GM19452 (cell line): Measurements from ENCODE around the gene LSAMP.

ENCODE experiments used
- ATAC-seq: cut with Tn5 transposase; IDR thresholded peaks from one replicate; pipeline ENCODE4 v1.9.1; 2021; ENCODE audit not compliant: unreplicated experiment

Gene LSAMP

GRCh38 chr3:116179091-116179490 is 266.2 kb downstream of the LSAMP start:
- no peak for ATAC-seq

- ATAC-seq, result no peak
Measured at GRCh38 chr3:116176974-116177555, 268.2 kb downstream of the LSAMP start.

GRCh38 chr3:116166121-116166520 is 279.2 kb downstream of the LSAMP start:
- no peak for ATAC-seq

GRCh38 chr3:116165641-116166040 is 279.6 kb downstream of the LSAMP start:
- no peak for ATAC-seq

- ATAC-seq, result no peak
Measured at GRCh38 chr3:116165135-116165534, 280.2 kb downstream of the LSAMP start.

GRCh38 chr3:116164039-116164438 is 281.2 kb downstream of the LSAMP start:
- ATAC-seq, result no peak

GRCh38 chr3:116161575-116162525 is 283.4 kb downstream of the LSAMP start:
- no peak for ATAC-seq

GRCh38 chr3:116160594-116160993 is 284.7 kb downstream of the LSAMP start:
- no peak for ATAC-seq

GRCh38 chr3:116155841-116156240 is 289.4 kb downstream of the LSAMP start:
- no peak for ATAC-seq

- no peak for ATAC-seq
Measured at GRCh38 chr3:116154389-116154788, 290.9 kb downstream of the LSAMP start.

- ATAC-seq, result no peak
Measured at GRCh38 chr3:116153174-116153573, 292.1 kb downstream of the LSAMP start.

GRCh38 chr3:116150655-116151167 is 294.6 kb downstream of the LSAMP start:
- ATAC-seq, result no peak

GRCh38 chr3:116148881-116149851 is 296.1 kb downstream of the LSAMP start:
- ATAC-seq, result no peak

GRCh38 chr3:116145613-116146012 is 299.7 kb downstream of the LSAMP start:
- ATAC-seq, result no peak

GRCh38 chr3:116141724-116142123 is 303.6 kb downstream of the LSAMP start:
- ATAC-seq, result no peak

GRCh38 chr3:116140100-116140689 is 305.1 kb downstream of the LSAMP start:
- peak; percentile 56 for ATAC-seq

GRCh38 chr3:116139641-116140040 is 305.6 kb downstream of the LSAMP start:
- ATAC-seq, result peak; percentile 28

GRCh38 chr3:116135457-116136085 is 309.7 kb downstream of the LSAMP start:
- no peak for ATAC-seq

GRCh38 chr3:116129187-116129946 is 315.9 kb downstream of the LSAMP start:
- ATAC-seq, result no peak
